HEK293 (cell line): ENCODE data around the gene LMNA.

Source experiments
- ATF2 ChIP-seq: fragments of 450-650 bp; formaldehyde crosslinking; IDR thresholded peaks from 2 replicates; pipeline ENCODE4 v1.5.1; 2016; ENCODE audit warnings: missing biosample characterization, missing genetic modification characterization, low read depth
- CTCF ChIP-seq: fragments of 450-650 bp; formaldehyde crosslinking; IDR thresholded peaks from 2 replicates; pipeline ENCODE4 v1.5.1; 2016; ENCODE audit warnings: missing biosample characterization, missing genetic modification characterization
- ELK4 ChIP-seq: IDR thresholded peaks from 2 replicates; pipeline ENCODE4 v1.6.1; 2011; ENCODE audit warnings: mild to moderate bottlenecking, low read depth, low read length, borderline replicate concordance
- PBX3 ChIP-seq: sonication (generic); formaldehyde crosslinking; IDR thresholded peaks from 2 replicates; pipeline ENCODE4 v1.8.1; 2022; ENCODE audit warnings: mild to moderate bottlenecking, moderate library complexity, missing genetic modification reagents
- ZBTB11 ChIP-seq: fragments of 450-650 bp; formaldehyde crosslinking; conservative IDR thresholded peaks from 2 replicates; pipeline ENCODE4 v1.5.1; 2016; ENCODE audit warnings: low read depth, missing biosample characterization, missing genetic modification characterization
- ZNF146 ChIP-seq: fragments of 450-650 bp; formaldehyde crosslinking; IDR thresholded peaks from 2 replicates; pipeline ENCODE4 v1.5.1; 2016; ENCODE audit warnings: missing biosample characterization, missing genetic modification characterization
- ZNF776 ChIP-seq: fragments of 450-650 bp; formaldehyde crosslinking; IDR thresholded peaks from 2 replicates; pipeline ENCODE4 v1.5.0; 2017; ENCODE audit warnings: missing biosample characterization, missing genetic modification characterization, borderline replicate concordance

GRCh38 chr1:156091610-156092009 is 22.9 kb upstream of the LMNA start:
- TF ChIP-seq CTCF: no peak
- TF ChIP-seq ZNF776 (tag by site-specific recombination): no peak
- no peak for TF ChIP-seq PBX3 (CRISPR knock-in tag)
- no peak for TF ChIP-seq ZNF146 (tag by site-specific recombination)
- TF ChIP-seq ZBTB11 (tag by site-specific recombination): no peak
- TF ChIP-seq ATF2 (tag by site-specific recombination): no peak
- TF ChIP-seq ELK4: no peak
